A673 (cell line): ENCODE results near the gene SPIB. TPM values are rescaled to one million over a fixed set of nuclear protein-coding genes. Genes with fewer than 3 reads are reported as not detected.

ENCODE experiments used
- BruUV-seq: library from RNA; stranded (reverse); fragments of 400-500 nt; replicated peaks from 2 replicates; lab custom pipeline; 2021; lab: Mats Ljungman, UMichigan
- CTCF ChIA-PET: fragments of 300-600 bp; sonication (Branson Sonifier 250); formaldehyde crosslinking; loops from one replicate; lab custom pipeline; 2022; ENCODE audit warnings: antibody characterized with exemption; lab: Charles Lee
- POLR2A ChIA-PET: fragments of 300-600 bp; sonication (Branson Sonifier 250); formaldehyde crosslinking; loops from one replicate; lab custom pipeline; 2022; ENCODE audit warnings: antibody characterized with exemption; ENCODE audit not compliant: low non-redundant PET; lab: Charles Lee
- DNase-seq: peaks from one replicate; pipeline ENCODE4 v3.0.0-alpha.2; 2015; ENCODE audit warnings: low spot score
- H3K27ac ChIP-seq: fragments of 200-600 bp; sonication (generic); 2 replicates; pipeline ENCODE4 v1.5.1; 2016; ENCODE audit warnings: mixed run types, low read depth, mild to moderate bottlenecking, mixed read lengths, antibody characterized with exemption, low read length; ENCODE audit not compliant: poor library complexity, severe bottlenecking
- H3K27me3 ChIP-seq: fragments of 200-600 bp; sonication (generic); replicated peaks from 2 replicates; pipeline ENCODE4 v1.6.1; 2017; ENCODE audit warnings: mixed run types, low read depth, mild to moderate bottlenecking, mixed read lengths, antibody characterized with exemption, low read length; ENCODE audit not compliant: insufficient read depth, poor library complexity
- H3K36me3 ChIP-seq: fragments of 200-600 bp; sonication (generic); 2 replicates; pipeline ENCODE4 v1.6.1; 2016; ENCODE audit warnings: mixed run types, mild to moderate bottlenecking, mixed read lengths, antibody characterized with exemption, low read length; ENCODE audit not compliant: insufficient read depth, poor library complexity, severe bottlenecking
- H3K4me1 ChIP-seq: fragments of 200-600 bp; sonication (generic); 2 replicates; pipeline ENCODE4 v1.6.1; 2017; ENCODE audit warnings: mixed run types, mild to moderate bottlenecking, mixed read lengths, antibody characterized with exemption, low read length; ENCODE audit not compliant: insufficient read depth, poor library complexity, severe bottlenecking
- H3K4me3 ChIP-seq: fragments of 200-600 bp; sonication (generic); 2 replicates; pipeline ENCODE4 v1.5.1; 2016; ENCODE audit warnings: low read depth, mixed run types, mild to moderate bottlenecking, mixed read lengths, low read length; ENCODE audit not compliant: poor library complexity, severe bottlenecking
- H3K9me3 ChIP-seq: fragments of 200-600 bp; sonication (generic); 2 replicates; pipeline ENCODE4 v1.6.1; 2016; ENCODE audit warnings: mixed run types, low read depth, mild to moderate bottlenecking, mixed read lengths, antibody characterized with exemption, low read length; ENCODE audit not compliant: poor library complexity, severe bottlenecking
- EZH2 ChIP-seq: fragments of 200-600 bp; sonication (generic); IDR thresholded peaks from 2 replicates; pipeline ENCODE4 v1.6.1; 2017; ENCODE audit warnings: borderline replicate concordance, low read depth, mild to moderate bottlenecking, mixed read lengths, antibody characterized with exemption, low read length; ENCODE audit not compliant: poor library complexity, severe bottlenecking
- intact Hi-C: fragments of 100-400 bp; cut with micrococcal nuclease; formaldehyde crosslinking; loops from one replicate; pipeline ENCODE4 v1.10.0; 2022; ENCODE audit not compliant: unreplicated experiment
- total RNA-seq: library from RNA; stranded (reverse); gene quantifications from 2 replicates; pipeline ENCODE4 v1.2.3, GENCODE V29; 2021
- TF ChIP-seq, protein P1 (sequence below): fragments of 300-800, 200-600 bp; sonication (generic); conservative IDR thresholded peaks from 2 replicates; pipeline ENCODE4 v1.5.1; 2017; ENCODE audit warnings: low read depth, mild to moderate bottlenecking, antibody characterized with exemption, low read length, moderate library complexity, mixed read lengths

SPIB gene
- total RNA-seq, 1 experiment from 2014 or later: 0.75 TPM

- Histone ChIP-seq H3K9me3 (no peaks in the 10 kb centered on the region), H3K36me3 (peaks cover 32% of the 10 kb centered on the region), H3K27me3 (no peaks in the 10 kb centered on the region), H3K27ac (no peak overlapping the region), H3K4me1 (peaks cover 8% of the 10 kb centered on the region), H3K4me3 (peak overlapping the region; percentile 23)
- intact Hi-C loops: loop anchor here (5.0 kb wide), 1 partner anchor 135 kb away; the partner anchor contains the start of genes ASPDH and JOSD2
- CTCF ChIA-PET: no interaction called here
- POLR2A ChIA-PET: interaction anchor here (1.0 kb wide), 1 partner anchor 134 kb away, joined by 3 read pairs; the partner anchor contains the start of gene JOSD2
- TF ChIP-seq, protein P1, sequence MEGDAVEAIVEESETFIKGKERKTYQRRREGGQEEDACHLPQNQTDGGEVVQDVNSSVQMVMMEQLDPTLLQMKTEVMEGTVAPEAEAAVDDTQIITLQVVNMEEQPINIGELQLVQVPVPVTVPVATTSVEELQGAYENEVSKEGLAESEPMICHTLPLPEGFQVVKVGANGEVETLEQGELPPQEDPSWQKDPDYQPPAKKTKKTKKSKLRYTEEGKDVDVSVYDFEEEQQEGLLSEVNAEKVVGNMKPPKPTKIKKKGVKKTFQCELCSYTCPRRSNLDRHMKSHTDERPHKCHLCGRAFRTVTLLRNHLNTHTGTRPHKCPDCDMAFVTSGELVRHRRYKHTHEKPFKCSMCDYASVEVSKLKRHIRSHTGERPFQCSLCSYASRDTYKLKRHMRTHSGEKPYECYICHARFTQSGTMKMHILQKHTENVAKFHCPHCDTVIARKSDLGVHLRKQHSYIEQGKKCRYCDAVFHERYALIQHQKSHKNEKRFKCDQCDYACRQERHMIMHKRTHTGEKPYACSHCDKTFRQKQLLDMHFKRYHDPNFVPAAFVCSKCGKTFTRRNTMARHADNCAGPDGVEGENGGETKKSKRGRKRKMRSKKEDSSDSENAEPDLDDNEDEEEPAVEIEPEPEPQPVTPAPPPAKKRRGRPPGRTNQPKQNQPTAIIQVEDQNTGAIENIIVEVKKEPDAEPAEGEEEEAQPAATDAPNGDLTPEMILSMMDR: no peak
- TF ChIP-seq EZH2: no peak
- DNase-seq: no peak
- no TSS peak for BruUV-seq
Measured at GRCh38 chr19:50377051-50377461, 41.7 kb upstream of the SPIB start.

- POLR2A ChIA-PET: interaction anchor here (1.0 kb wide), 1 partner anchor 133 kb away, joined by 3 read pairs; the partner anchor contains the start of gene JOSD2
Measured at GRCh38 chr19:50377517-50377916, 41.2 kb upstream of the SPIB start.

DNA sequence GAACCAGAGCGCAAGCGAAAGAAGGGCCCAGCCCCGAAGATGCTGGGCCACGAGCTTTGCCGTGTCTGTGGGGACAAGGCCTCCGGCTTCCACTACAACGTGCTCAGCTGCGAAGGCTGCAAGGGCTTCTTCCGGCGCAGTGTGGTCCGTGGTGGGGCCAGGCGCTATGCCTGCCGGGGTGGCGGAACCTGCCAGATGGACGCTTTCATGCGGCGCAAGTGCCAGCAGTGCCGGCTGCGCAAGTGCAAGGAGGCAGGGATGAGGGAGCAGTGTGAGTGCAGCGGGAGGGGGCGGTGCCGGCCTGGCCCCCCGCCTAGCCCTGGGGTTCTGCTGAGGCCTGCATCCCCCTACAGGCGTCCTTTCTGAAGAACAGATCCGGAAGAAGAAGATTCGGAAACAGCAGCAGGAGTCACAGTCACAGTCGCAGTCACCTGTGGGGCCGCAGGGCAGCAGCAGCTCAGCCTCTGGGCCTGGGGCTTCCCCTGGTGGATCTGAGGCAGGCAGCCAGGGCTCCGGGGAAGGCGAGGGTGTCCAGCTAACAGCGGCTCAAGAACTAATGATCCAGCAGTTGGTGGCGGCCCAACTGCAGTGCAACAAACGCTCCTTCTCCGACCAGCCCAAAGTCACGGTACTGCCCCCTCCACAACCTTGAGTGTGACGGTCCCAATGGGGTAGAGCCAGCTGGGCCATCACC lies 40.4 kb upstream of the SPIB start:
- Histone ChIP-seq H3K4me3 (no peak overlapping the region), H3K36me3 (peaks cover 36% of the 10 kb centered on the region), H3K27me3 (no peaks in the 10 kb centered on the region), H3K27ac (no peak overlapping the region), H3K9me3 (no peaks in the 10 kb centered on the region), H3K4me1 (peaks cover 8% of the 10 kb centered on the region)
- TF ChIP-seq EZH2: no peak
- TF ChIP-seq, protein P1: no peak
- ChIA-PET POLR2A (interaction anchor here (1.0 kb wide), 1 partner anchor 132 kb away, joined by 3 read pairs; the partner anchor contains the start of gene JOSD2), CTCF (no interaction called here)
- TSS peak; percentile 44 for BruUV-seq
- intact Hi-C loops: loop anchor here (5.0 kb wide), 1 partner anchor 134 kb away; the partner anchor contains the start of genes ASPDH and JOSD2
- no peak for DNase-seq

More at GRCh38 chr19:50377517-50377916, 41.2 kb upstream of the SPIB start:
- BruUV-seq: no TSS peak
- Histone ChIP-seq H3K27ac (no peak overlapping the region), H3K4me3 (no peak overlapping the region), H3K36me3 (peaks cover 36% of the 10 kb centered on the region), H3K27me3 (no peaks in the 10 kb centered on the region), H3K9me3 (no peaks in the 10 kb centered on the region), H3K4me1 (peaks cover 8% of the 10 kb centered on the region)
- CTCF ChIA-PET: no interaction called here
- TF ChIP-seq EZH2: no peak
- TF ChIP-seq, protein P1: no peak
- intact Hi-C loops: loop anchor here (5.0 kb wide), 1 partner anchor 135 kb away; the partner anchor contains the start of genes ASPDH and JOSD2
- no peak for DNase-seq
